WTC11 (cell line): ENCODE results near the gene TBC1D1. TPM values are rescaled to one million over a fixed set of nuclear protein-coding genes. Genes with fewer than 3 reads are reported as not detected.

Experiments
- ATAC-seq: fragments of 200-7000 bp; cut with Tn5 transposase; 2 replicates; pipeline ENCODE4 v1.10.0; 2021; ENCODE audit warnings: mild to moderate bottlenecking, moderate library complexity
- CTCF ChIA-PET: fragments of 300-600 bp; sonication (Branson Sonifier 250); formaldehyde crosslinking; loops from one replicate; lab custom pipeline; 2021; ENCODE audit warnings: antibody characterized with exemption; lab: Charles Lee
- POLR2A ChIA-PET: fragments of 350-600 bp; sonication (Branson Sonifier 250); formaldehyde crosslinking; loops from one replicate; lab custom pipeline; 2021; ENCODE audit warnings: antibody characterized with exemption; lab: Charles Lee
- DNase-seq: peaks from one replicate; pipeline ENCODE4 v3.0.0; 2021; ENCODE audit warnings: low spot score
- H3K27ac Mint-ChIP-seq: 2 replicates; pipeline ENCODE4 v1.8.0; 2021; ENCODE audit warnings: mixed read lengths
- H3K27me3 Mint-ChIP-seq: 2 replicates; pipeline ENCODE4 v1.8.0; 2021; ENCODE audit warnings: low read depth, mild to moderate bottlenecking, moderate library complexity, mixed read lengths
- H3K36me3 Mint-ChIP-seq: 2 replicates; pipeline ENCODE4 v1.8.0; 2021; ENCODE audit warnings: mixed read lengths
- H3K4me1 Mint-ChIP-seq: 2 replicates; pipeline ENCODE4 v1.8.0; 2022; ENCODE audit warnings: mixed read lengths
- H3K4me3 Mint-ChIP-seq: 2 replicates; pipeline ENCODE4 v1.8.0; 2021; ENCODE audit warnings: mild to moderate bottlenecking, moderate library complexity, mixed read lengths
- H3K9me3 Mint-ChIP-seq: 2 replicates; pipeline ENCODE4 v1.8.0; 2021; ENCODE audit warnings: mixed read lengths
- CBFB ChIP-seq: sonication (generic); formaldehyde crosslinking; IDR thresholded peaks from 2 replicates; pipeline ENCODE4 v1.8.1; 2022; ENCODE audit warnings: mild to moderate bottlenecking, low read depth, missing genetic modification reagents
- CREM ChIP-seq: sonication (generic); formaldehyde crosslinking; IDR thresholded peaks from 2 replicates; pipeline ENCODE4 v1.8.1; 2022; ENCODE audit warnings: mild to moderate bottlenecking, missing genetic modification reagents, moderate library complexity
- E2F1 ChIP-seq: sonication (generic); formaldehyde crosslinking; IDR thresholded peaks from 2 replicates; pipeline ENCODE4 v1.8.0; 2022; ENCODE audit warnings: mild to moderate bottlenecking, missing genetic modification reagents
- ELF4 ChIP-seq: sonication (generic); formaldehyde crosslinking; IDR thresholded peaks from 2 replicates; pipeline ENCODE4 v1.8.1; 2022; ENCODE audit warnings: low read depth, mild to moderate bottlenecking, moderate library complexity, missing genetic modification reagents
- EMX1 ChIP-seq: fragments of 250-450 bp; sonication (Bioruptor Pico); IDR thresholded peaks from 2 replicates; pipeline ENCODE4 v1.8.0; 2021; ENCODE audit warnings: mild to moderate bottlenecking
- ERG ChIP-seq: fragments of 250-450 bp; sonication (Bioruptor Pico); IDR thresholded peaks from 2 replicates; pipeline ENCODE4 v1.8.0; 2021; ENCODE audit warnings: mild to moderate bottlenecking
- ETV6 ChIP-seq: sonication (generic); formaldehyde crosslinking; IDR thresholded peaks from 2 replicates; pipeline ENCODE4 v1.8.1; 2022; ENCODE audit warnings: mild to moderate bottlenecking, missing genetic modification reagents
- HMGA2 ChIP-seq: fragments of 250-450 bp; sonication (Bioruptor Pico); IDR thresholded peaks from 2 replicates; pipeline ENCODE4 v1.4.0; 2021; ENCODE audit warnings: mild to moderate bottlenecking, moderate library complexity
- HMGXB4 ChIP-seq: sonication (generic); formaldehyde crosslinking; IDR thresholded peaks from 2 replicates; pipeline ENCODE4 v1.8.1; 2023; ENCODE audit warnings: mild to moderate bottlenecking, moderate library complexity, missing genetic modification reagents
- IRF1 ChIP-seq: sonication (generic); formaldehyde crosslinking; IDR thresholded peaks from 2 replicates; pipeline ENCODE4 v1.8.0; 2023; ENCODE audit warnings: missing genetic modification reagents
- JAZF1 ChIP-seq: fragments of 250-450 bp; sonication (Bioruptor Pico); IDR thresholded peaks from 2 replicates; pipeline ENCODE4 v1.9.0; 2021; ENCODE audit warnings: moderate library complexity, mild to moderate bottlenecking, inconsistent platforms
- JUN ChIP-seq: sonication (generic); formaldehyde crosslinking; IDR thresholded peaks from 2 replicates; pipeline ENCODE4 v1.8.0; 2023; ENCODE audit warnings: mild to moderate bottlenecking, missing genetic modification reagents
- KAT7 ChIP-seq: sonication (generic); formaldehyde crosslinking; IDR thresholded peaks from 2 replicates; pipeline ENCODE4 v1.8.1; 2023; ENCODE audit warnings: missing genetic modification reagents, mild to moderate bottlenecking, borderline replicate concordance
- NFYB ChIP-seq: sonication (generic); formaldehyde crosslinking; conservative IDR thresholded peaks from 2 replicates; pipeline ENCODE4 v1.8.0; 2022; ENCODE audit warnings: low read depth, missing genetic modification reagents
- PREB ChIP-seq: sonication (generic); formaldehyde crosslinking; IDR thresholded peaks from 2 replicates; pipeline ENCODE4 v1.8.1; 2022; ENCODE audit warnings: mild to moderate bottlenecking, missing genetic modification reagents, moderate library complexity, borderline replicate concordance
- STAT6 ChIP-seq: sonication (generic); formaldehyde crosslinking; conservative IDR thresholded peaks from 2 replicates; pipeline ENCODE4 v1.8.1; 2023; ENCODE audit warnings: mild to moderate bottlenecking, low read depth, missing genetic modification reagents, moderate library complexity
- TEAD4 ChIP-seq: sonication (generic); formaldehyde crosslinking; IDR thresholded peaks from 2 replicates; pipeline ENCODE4 v1.8.0; 2022; ENCODE audit warnings: mild to moderate bottlenecking, missing genetic modification reagents
- ZBTB21 ChIP-seq: sonication (generic); formaldehyde crosslinking; IDR thresholded peaks from 2 replicates; pipeline ENCODE4 v1.8.1; 2023; ENCODE audit warnings: mild to moderate bottlenecking, missing genetic modification reagents, borderline replicate concordance
- ZNF121 ChIP-seq: sonication (generic); formaldehyde crosslinking; IDR thresholded peaks from 2 replicates; pipeline ENCODE4 v1.8.0; 2023; ENCODE audit warnings: missing genetic modification reagents
- total RNA-seq: library from RNA; stranded (reverse); gene quantifications from 3 replicates; pipeline ENCODE4 v1.2.3, GENCODE V29; 2021

Gene TBC1D1
- total RNA-seq, 1 experiment from 2014 or later, result 134 TPM

GRCh38 chr4:38145741-38146140 lies 254.9 kb downstream of the TBC1D1 start:
- CTCF ChIA-PET, result no interaction called here
- ATAC-seq (no peak), DNase-seq (no peak)
- TF ChIP-seq ELF4 (CRISPR knock-in tag), result no peak
- TF ChIP-seq KAT7, result no peak
- TF ChIP-seq TEAD4 (CRISPR knock-in tag), result no peak
- no peak for TF ChIP-seq JAZF1 (CRISPR knock-in tag)
- TF ChIP-seq HMGXB4, result no peak
- POLR2A ChIA-PET, result no interaction called here
- Mint-ChIP-seq H3K4me3 (no peak overlapping the region), H3K9me3 (no peaks in the 10 kb centered on the region), H3K27me3 (no peaks in the 10 kb centered on the region), H3K36me3 (no peaks in the 10 kb centered on the region), H3K27ac (no peak overlapping the region), H3K4me1 (peaks cover 6% of the 10 kb centered on the region; the same call in 1 of the 2 replicates)

GRCh38 chr4:38146383-38146782 lies 255.5 kb downstream of the TBC1D1 start:
- POLR2A ChIA-PET, result no interaction called here
- H3K4me3 Mint-ChIP-seq, result no peak overlapping the region
- no peaks in the 10 kb centered on the region for H3K36me3 Mint-ChIP-seq
- no peaks in the 10 kb centered on the region for H3K9me3 Mint-ChIP-seq
- peaks cover 6% of the 10 kb centered on the region; the same call in 1 of the 2 replicates for H3K4me1 Mint-ChIP-seq
- ATAC-seq, result no peak
- no peak overlapping the region for H3K27ac Mint-ChIP-seq
- no peaks in the 10 kb centered on the region for H3K27me3 Mint-ChIP-seq
- DNase-seq, result no peak
- TF ChIP-seq ELF4 (CRISPR knock-in tag) (no peak), ZBTB21 (CRISPR knock-in tag) (no peak), EMX1 (no peak), E2F1 (CRISPR knock-in tag) (no peak), IRF1 (CRISPR knock-in tag) (no peak), HMGA2 (CRISPR knock-in tag) (no peak), NFYB (CRISPR knock-in tag) (no peak)
- CTCF ChIA-PET, result no interaction called here

- Mint-ChIP-seq H3K4me3 (no peak overlapping the region), H3K4me1 (peaks cover 8% of the 10 kb centered on the region), H3K36me3 (no peaks in the 10 kb centered on the region), H3K27me3 (no peaks in the 10 kb centered on the region), H3K9me3 (no peaks in the 10 kb centered on the region), H3K27ac (no peak overlapping the region)
- ATAC-seq, result no peak
- POLR2A ChIA-PET, result no interaction called here
- no peak for DNase-seq
- CTCF ChIA-PET, result no interaction called here
- TF ChIP-seq ZNF121 (CRISPR knock-in tag) (no peak), CREM (CRISPR knock-in tag) (no peak), ETV6 (no peak), PREB (CRISPR knock-in tag) (no peak), HMGXB4 (no peak), STAT6 (no peak), ERG (CRISPR knock-in tag) (no peak), JAZF1 (CRISPR knock-in tag) (no peak), JUN (CRISPR knock-in tag) (no peak), ZBTB21 (CRISPR knock-in tag) (no peak), CBFB (CRISPR knock-in tag) (no peak)
- TF ChIP-seq, all 79 proteins: peak for 0
These were observed 258.6 kb downstream of the TBC1D1 start for GRCh38 chr4:38149472-38149996.
